SJSA1 (cell line): ENCODE data around the gene ATP13A3. TPM values are rescaled to one million over a fixed set of nuclear protein-coding genes. Genes with fewer than 3 reads are reported as not detected.

Experiments
- DNase-seq, 2 experiments: peaks; one replicate each; pipeline ENCODE4 v3.0.0-alpha.2; 2015 to 2020; ENCODE audit warnings: low spot score in 2 of 2, low read depth in 1 of 2
- H3K27ac ChIP-seq: fragments of 250-450 bp; sonication (Bioruptor Pico); 2 replicates; pipeline ENCODE4 v1.5.1; 2020; ENCODE audit warnings: mild to moderate bottlenecking, moderate library complexity
- H3K27me3 ChIP-seq: fragments of 250-450 bp; sonication (Bioruptor Pico); replicated peaks from 2 replicates; pipeline ENCODE4 v1.5.1; 2020; ENCODE audit warnings: mild to moderate bottlenecking, moderate library complexity
- H3K36me3 ChIP-seq: fragments of 250-450 bp; sonication (Bioruptor Pico); 2 replicates; pipeline ENCODE4 v1.5.1; 2020; ENCODE audit warnings: mild to moderate bottlenecking
- H3K4me1 ChIP-seq: fragments of 250-450 bp; sonication (Bioruptor Pico); replicated peaks from 2 replicates; pipeline ENCODE4 v1.6.1; 2021; ENCODE audit warnings: mild to moderate bottlenecking
- H3K4me3 ChIP-seq: fragments of 250-450 bp; sonication (Bioruptor Pico); 2 replicates; pipeline ENCODE4 v1.5.1; 2020; ENCODE audit warnings: mild to moderate bottlenecking
- H3K9me3 ChIP-seq: fragments of 250-450 bp; sonication (Bioruptor Pico); replicated peaks from 2 replicates; pipeline ENCODE4 v1.5.1; 2020; ENCODE audit warnings: mild to moderate bottlenecking
- total RNA-seq: library from RNA; depleted of rRNA; stranded (reverse); fragments of >200 nt; shearing (Covaris generic); gene quantifications from 2 replicates; pipeline ENCODE4 v1.2.3, GENCODE V29; 2014

ATP13A3 gene
- total RNA-seq, 1 experiment from 2014 or later = 135 TPM

- Histone ChIP-seq H3K36me3 (peaks cover 17% of the 10 kb centered on the region), H3K4me1 (no peaks in the 10 kb centered on the region), H3K4me3 (no peak overlapping the region), H3K27ac (no peak overlapping the region), H3K9me3 (no peaks in the 10 kb centered on the region), H3K27me3 (no peaks in the 10 kb centered on the region)
- DNase-seq = no peak
These were observed 22.1 kb downstream of the ATP13A3 start for GRCh38 chr3:194464692-194465091.

GRCh38 chr3:194462936-194463335, 23.9 kb downstream of the ATP13A3 start:
- DNase-seq = no peak

GRCh38 chr3:194460566-194460965, 26.2 kb downstream of the ATP13A3 start:
- Histone ChIP-seq H3K9me3 (no peaks in the 10 kb centered on the region), H3K27ac (no peak overlapping the region), H3K36me3 (peaks cover 37% of the 10 kb centered on the region), H3K4me1 (no peaks in the 10 kb centered on the region), H3K27me3 (no peaks in the 10 kb centered on the region), H3K4me3 (no peak overlapping the region)
- DNase-seq = no peak

More at GRCh38 chr3:194462936-194463335, 23.9 kb downstream of the ATP13A3 start:
- no peaks in the 10 kb centered on the region for H3K9me3 ChIP-seq
- peaks cover 26% of the 10 kb centered on the region for H3K36me3 ChIP-seq
- H3K4me3 ChIP-seq = no peak overlapping the region
- no peaks in the 10 kb centered on the region for H3K27me3 ChIP-seq
- H3K27ac ChIP-seq = no peak overlapping the region
- no peaks in the 10 kb centered on the region for H3K4me1 ChIP-seq

- Histone ChIP-seq H3K4me3 (no peak overlapping the region), H3K36me3 (peaks cover 56% of the 10 kb centered on the region), H3K27me3 (no peaks in the 10 kb centered on the region), H3K27ac (no peak overlapping the region), H3K4me1 (no peaks in the 10 kb centered on the region), H3K9me3 (no peaks in the 10 kb centered on the region)
- DNase-seq = no peak
These were observed 28.7 kb downstream of the ATP13A3 start for GRCh38 chr3:194458131-194458530.

- Histone ChIP-seq H3K4me3 (no peak overlapping the region), H3K27ac (no peak overlapping the region), H3K27me3 (no peaks in the 10 kb centered on the region), H3K9me3 (no peaks in the 10 kb centered on the region), H3K36me3 (peaks cover 70% of the 10 kb centered on the region), H3K4me1 (no peaks in the 10 kb centered on the region)
- DNase-seq = no peak
These were observed 31.3 kb downstream of the ATP13A3 start for GRCh38 chr3:194455481-194455880.

GRCh38 chr3:194450341-194450740, 36.5 kb downstream of the ATP13A3 start:
- Histone ChIP-seq H3K36me3 (peaks cover 91% of the 10 kb centered on the region), H3K27ac (no peak overlapping the region), H3K9me3 (no peaks in the 10 kb centered on the region), H3K27me3 (no peaks in the 10 kb centered on the region), H3K4me1 (no peaks in the 10 kb centered on the region), H3K4me3 (no peak overlapping the region)
- no peak for DNase-seq

GRCh38 chr3:194449913-194450312, 36.9 kb downstream of the ATP13A3 start:
- peaks cover 91% of the 10 kb centered on the region for H3K36me3 ChIP-seq
- H3K27ac ChIP-seq = no peak overlapping the region
- no peak for DNase-seq
- no peaks in the 10 kb centered on the region for H3K9me3 ChIP-seq
- no peaks in the 10 kb centered on the region for H3K27me3 ChIP-seq
- no peaks in the 10 kb centered on the region for H3K4me1 ChIP-seq
- no peak overlapping the region for H3K4me3 ChIP-seq

GRCh38 chr3:194447657-194448056, 39.1 kb downstream of the ATP13A3 start:
- DNase-seq = no peak
- Histone ChIP-seq H3K9me3 (no peaks in the 10 kb centered on the region), H3K4me3 (no peak overlapping the region), H3K4me1 (no peaks in the 10 kb centered on the region), H3K27me3 (no peaks in the 10 kb centered on the region), H3K27ac (no peak overlapping the region), H3K36me3 (peaks cover 88% of the 10 kb centered on the region)

- peaks cover 90% of the 10 kb centered on the region for H3K36me3 ChIP-seq
- no peak for DNase-seq
These were observed 39.6 kb downstream of the ATP13A3 start for GRCh38 chr3:194447161-194447560.

GRCh38 chr3:194446754-194447153, 40.0 kb downstream of the ATP13A3 start:
- H3K4me3 ChIP-seq = no peak overlapping the region
- no peak overlapping the region for H3K27ac ChIP-seq
- no peaks in the 10 kb centered on the region for H3K9me3 ChIP-seq
- no peak for DNase-seq
- H3K36me3 ChIP-seq = peaks cover 91% of the 10 kb centered on the region
- H3K27me3 ChIP-seq = no peaks in the 10 kb centered on the region
- no peaks in the 10 kb centered on the region for H3K4me1 ChIP-seq

More at GRCh38 chr3:194447161-194447560, 39.6 kb downstream of the ATP13A3 start:
- Histone ChIP-seq H3K9me3 (no peaks in the 10 kb centered on the region), H3K4me3 (no peak overlapping the region), H3K4me1 (no peaks in the 10 kb centered on the region), H3K27ac (no peak overlapping the region), H3K27me3 (no peaks in the 10 kb centered on the region)

GRCh38 chr3:194446172-194446571, 40.6 kb downstream of the ATP13A3 start:
- H3K4me3 ChIP-seq = no peak overlapping the region
- peaks cover 91% of the 10 kb centered on the region for H3K36me3 ChIP-seq
- no peaks in the 10 kb centered on the region for H3K9me3 ChIP-seq

GRCh38 chr3:194443901-194444300, 42.9 kb downstream of the ATP13A3 start:
- H3K27me3 ChIP-seq = no peaks in the 10 kb centered on the region
- no peak overlapping the region for H3K4me3 ChIP-seq
- no peaks in the 10 kb centered on the region for H3K4me1 ChIP-seq
- peaks cover 89% of the 10 kb centered on the region for H3K36me3 ChIP-seq
- no peak for DNase-seq
- H3K27ac ChIP-seq = no peak overlapping the region
- H3K9me3 ChIP-seq = no peaks in the 10 kb centered on the region

More at GRCh38 chr3:194446172-194446571, 40.6 kb downstream of the ATP13A3 start:
- no peaks in the 10 kb centered on the region for H3K27me3 ChIP-seq
- no peaks in the 10 kb centered on the region for H3K4me1 ChIP-seq
- H3K27ac ChIP-seq = no peak overlapping the region
- DNase-seq = no peak

GRCh38 chr3:194440756-194441155, 46.0 kb downstream of the ATP13A3 start:
- Histone ChIP-seq H3K4me1 (no peaks in the 10 kb centered on the region), H3K4me3 (no peak overlapping the region), H3K36me3 (peaks cover 90% of the 10 kb centered on the region), H3K27ac (no peak overlapping the region), H3K27me3 (no peaks in the 10 kb centered on the region), H3K9me3 (no peaks in the 10 kb centered on the region)
- DNase-seq = no peak

- Histone ChIP-seq H3K4me1 (no peaks in the 10 kb centered on the region), H3K36me3 (peaks cover 90% of the 10 kb centered on the region), H3K27me3 (no peaks in the 10 kb centered on the region), H3K9me3 (no peaks in the 10 kb centered on the region), H3K27ac (no peak overlapping the region), H3K4me3 (no peak overlapping the region)
- DNase-seq = no peak
These were observed 46.8 kb downstream of the ATP13A3 start for GRCh38 chr3:194439881-194440550.

- Histone ChIP-seq H3K4me1 (no peaks in the 10 kb centered on the region), H3K4me3 (no peak overlapping the region), H3K36me3 (peaks cover 92% of the 10 kb centered on the region), H3K27me3 (no peaks in the 10 kb centered on the region), H3K9me3 (no peaks in the 10 kb centered on the region), H3K27ac (no peak overlapping the region)
- DNase-seq = no peak
These were observed 52.3 kb downstream of the ATP13A3 start for GRCh38 chr3:194434503-194434902.
